GM18499 (cell line): ENCODE data around the gene RMP24.
A peak's percentile ranks its signal among the peaks of the same experiment; 100 is the strongest.

Experiments used
- ATAC-seq: cut with Tn5 transposase; IDR thresholded peaks from one replicate; pipeline ENCODE4 v1.9.1; 2021; ENCODE audit warnings: moderate number of reproducible peaks; ENCODE audit not compliant: insufficient read depth, unreplicated experiment

RMP24 gene

DNA sequence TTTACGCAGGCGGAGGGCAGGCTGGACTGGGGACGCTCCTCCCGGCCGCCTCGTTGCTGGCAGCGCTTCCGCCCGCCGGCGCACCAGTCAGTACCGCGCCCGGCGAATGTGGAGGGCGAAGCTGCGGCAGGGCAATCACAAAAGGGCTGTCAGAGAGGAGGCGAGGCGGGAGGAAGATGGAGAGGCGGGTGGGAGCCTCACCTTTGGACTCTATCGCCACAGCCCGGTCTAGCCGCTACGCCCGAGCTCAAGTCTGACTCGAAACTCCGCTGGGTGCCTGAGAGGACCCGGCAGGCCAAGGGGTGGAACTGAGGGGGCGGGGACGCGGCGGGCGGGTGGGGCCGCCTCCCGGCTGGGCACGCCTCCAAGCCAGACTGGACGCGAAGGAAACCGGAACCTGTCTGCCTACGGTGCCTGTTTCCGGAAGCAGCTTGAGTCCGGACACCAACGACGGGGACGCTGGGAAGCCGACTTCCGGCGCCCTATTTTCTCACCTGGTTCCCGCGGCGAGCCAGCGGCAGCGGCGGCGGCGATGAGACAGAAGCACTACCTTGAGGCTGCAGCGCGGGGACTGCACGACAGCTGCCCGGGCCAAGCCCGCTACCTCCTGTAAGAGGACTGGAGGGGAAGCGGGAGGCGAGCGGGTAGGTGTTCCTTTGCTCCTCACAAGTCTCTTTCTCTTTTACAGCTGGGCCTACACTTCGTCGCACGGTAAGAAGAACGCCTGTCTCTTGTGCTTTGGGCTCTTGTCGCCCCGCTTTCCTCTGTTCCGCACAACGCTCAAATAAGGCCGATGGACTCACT lies at the start of gene RMP24:
RMP24 (plus strand) TSS at position 483 of the 804 bp plus-strand sequence.
- peak; percentile 77 for ATAC-seq

DNA sequence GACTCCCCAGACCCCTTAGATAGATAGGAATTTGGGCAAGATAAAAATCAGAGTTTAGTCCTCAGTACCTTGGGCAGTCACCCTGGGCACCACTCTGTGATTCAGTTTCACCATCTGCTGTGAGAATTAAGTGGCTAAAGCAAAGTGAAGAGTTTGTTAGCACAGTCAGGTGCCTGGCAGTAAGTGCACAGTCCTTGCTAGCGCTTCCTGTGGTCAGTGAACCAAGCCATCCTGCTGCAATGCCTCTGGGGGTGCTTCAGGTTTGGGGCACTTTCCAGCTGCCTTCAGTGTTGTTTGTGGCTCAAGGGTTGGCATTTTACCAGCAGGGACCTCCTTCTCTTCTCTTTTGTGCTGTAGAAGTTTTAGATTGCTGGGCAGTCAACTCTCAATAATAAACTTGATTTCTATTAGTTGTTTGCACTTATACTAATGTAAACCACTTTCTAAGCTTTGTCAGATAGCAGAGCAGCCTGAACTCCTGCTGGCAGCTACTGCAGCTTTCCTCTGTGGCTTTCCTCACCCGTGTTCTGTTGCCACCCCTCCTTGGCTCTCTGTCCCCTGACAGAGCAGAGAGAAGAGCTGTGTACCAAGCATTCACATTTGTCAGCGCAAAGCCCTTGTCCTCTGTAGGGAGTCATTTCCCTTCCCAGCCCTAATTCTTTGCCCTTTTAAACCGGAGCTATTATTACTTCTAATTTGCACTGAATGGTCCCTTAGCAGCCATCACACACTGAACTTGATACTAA lies 48.4 kb upstream of the RMP24 start:
- no peak for ATAC-seq

- no peak for ATAC-seq
These were observed 45.6 kb upstream of the RMP24 start for GRCh38 chr18:35926884-35927283.

DNA sequence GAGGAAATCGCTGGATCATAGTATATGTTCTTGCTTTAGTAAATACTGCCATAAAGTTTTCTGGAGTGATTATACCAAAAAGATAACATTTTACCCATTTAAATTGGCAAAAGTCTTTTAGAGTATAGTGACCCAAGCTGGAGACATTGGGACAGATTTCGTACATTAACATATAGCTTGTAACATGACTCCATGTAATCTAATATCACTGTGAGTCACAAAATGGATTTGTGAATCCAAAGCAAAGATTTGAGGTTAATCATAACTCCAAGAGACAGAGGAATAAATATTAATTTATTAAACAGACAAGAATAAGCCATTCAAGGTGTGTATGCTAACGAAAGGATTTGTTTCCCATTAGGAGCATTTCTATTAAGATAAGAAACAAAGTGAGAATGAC lies 45.0 kb upstream of the RMP24 start:
- ATAC-seq: no peak

DNA sequence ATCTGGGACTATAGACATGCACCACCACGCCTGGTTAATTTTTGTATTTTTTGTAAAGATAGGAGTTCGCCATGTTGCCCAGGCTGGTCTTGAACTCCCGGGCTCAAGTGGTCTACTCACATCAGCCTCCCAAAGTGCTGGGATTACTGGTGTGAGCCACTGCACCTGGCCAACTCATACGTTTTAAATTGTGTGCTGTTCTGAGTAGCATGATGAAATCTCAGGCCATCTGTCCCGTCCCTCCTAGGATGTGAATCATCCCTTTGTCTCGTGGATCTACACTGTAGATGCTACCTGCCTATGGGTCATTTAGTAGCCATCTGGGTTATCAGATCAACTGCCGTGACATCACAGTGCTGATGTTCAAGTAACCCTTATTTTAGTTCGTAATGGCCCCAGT lies 38.5 kb upstream of the RMP24 start:
- ATAC-seq: no peak

DNA sequence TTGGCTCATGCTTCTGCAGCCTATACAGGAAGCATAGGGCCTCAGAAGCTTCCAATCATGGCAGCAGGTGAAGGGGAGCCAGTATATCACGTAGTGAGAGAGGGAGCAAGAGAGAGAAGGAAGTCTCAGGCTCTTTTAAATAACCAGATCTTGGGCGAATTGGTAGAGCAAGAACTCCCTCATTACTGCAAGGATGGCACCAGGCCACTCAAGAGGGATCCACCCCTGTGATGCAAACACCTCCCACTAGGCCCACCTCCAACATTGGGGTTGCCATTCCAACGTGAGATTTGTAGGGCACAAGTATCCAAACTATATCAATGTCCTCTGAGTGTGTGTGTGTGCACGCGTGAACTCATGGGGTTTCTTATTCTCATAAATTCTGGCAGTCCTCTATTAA lies 37.6 kb upstream of the RMP24 start:
- ATAC-seq: no peak

- no peak for ATAC-seq
These were observed 36.7 kb upstream of the RMP24 start for GRCh38 chr18:35935805-35936204.

DNA sequence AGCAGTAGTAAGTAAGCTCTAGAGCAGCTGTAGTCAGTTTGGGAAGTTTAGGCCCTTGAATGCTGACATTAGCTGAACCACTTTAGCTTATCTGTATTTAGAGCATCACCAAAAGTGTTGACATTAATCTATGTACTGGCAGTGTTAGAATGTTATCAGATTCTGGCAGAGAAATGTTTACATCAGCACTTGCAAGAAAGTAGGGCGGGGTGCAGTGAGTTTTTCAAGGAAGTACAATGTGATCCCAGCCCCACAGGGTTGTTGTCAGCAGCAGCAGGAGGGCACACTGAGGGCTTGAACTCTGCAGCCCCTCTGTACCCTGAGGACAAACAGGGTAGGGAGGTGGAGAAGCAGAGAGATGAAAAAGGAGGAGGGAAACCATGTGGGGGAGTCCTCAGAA lies 35.5 kb upstream of the RMP24 start:
- no peak for ATAC-seq

- no peak for ATAC-seq
These were observed 34.3 kb upstream of the RMP24 start for GRCh38 chr18:35938158-35938557.

GRCh38 chr18:35938562-35938961 lies 33.9 kb upstream of the RMP24 start:
- no peak for ATAC-seq

DNA sequence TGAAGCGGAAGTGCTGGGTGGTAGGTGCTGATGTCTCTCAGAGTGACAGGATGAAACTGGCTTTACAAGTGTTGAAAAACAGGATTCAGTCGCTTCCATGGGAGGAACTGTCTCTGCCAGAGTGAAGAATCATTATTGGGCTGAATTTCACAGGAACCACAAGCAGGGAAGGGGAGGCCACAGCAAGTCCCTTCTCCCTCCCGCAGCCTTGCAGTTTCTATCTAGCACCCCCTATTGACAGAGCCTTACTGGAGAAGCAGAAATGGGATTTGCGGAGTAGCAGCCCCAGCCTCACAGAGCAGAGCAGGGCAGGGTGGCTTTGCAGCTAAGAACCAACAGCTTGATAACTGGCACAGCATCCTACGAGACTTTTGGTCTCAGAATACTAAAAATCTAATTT lies 33.3 kb upstream of the RMP24 start:
- ATAC-seq: no peak

- ATAC-seq: no peak
These were observed 31.2 kb upstream of the RMP24 start for GRCh38 chr18:35941299-35941698.

DNA sequence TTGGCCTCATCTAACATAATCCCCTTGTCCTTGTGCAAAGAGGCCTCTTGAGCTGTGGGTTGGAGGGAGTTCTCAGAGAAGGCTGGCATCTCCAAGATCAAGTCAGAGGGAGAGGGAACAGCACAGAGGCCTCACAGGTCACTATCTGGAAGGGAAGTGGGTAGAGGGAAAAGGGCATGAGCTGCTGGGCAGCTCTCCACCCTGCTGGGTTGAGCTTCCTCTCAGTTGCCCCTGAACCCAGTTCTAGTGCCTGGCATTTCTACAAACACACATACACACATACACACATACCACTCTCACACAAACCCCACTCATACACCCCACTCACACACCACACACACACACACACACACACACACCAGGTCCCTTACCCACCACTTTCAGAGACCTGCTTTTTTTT lies 30.3 kb upstream of the RMP24 start:
- ATAC-seq: no peak

- no peak for ATAC-seq
These were observed 29.8 kb upstream of the RMP24 start for GRCh38 chr18:35942661-35943060.

DNA sequence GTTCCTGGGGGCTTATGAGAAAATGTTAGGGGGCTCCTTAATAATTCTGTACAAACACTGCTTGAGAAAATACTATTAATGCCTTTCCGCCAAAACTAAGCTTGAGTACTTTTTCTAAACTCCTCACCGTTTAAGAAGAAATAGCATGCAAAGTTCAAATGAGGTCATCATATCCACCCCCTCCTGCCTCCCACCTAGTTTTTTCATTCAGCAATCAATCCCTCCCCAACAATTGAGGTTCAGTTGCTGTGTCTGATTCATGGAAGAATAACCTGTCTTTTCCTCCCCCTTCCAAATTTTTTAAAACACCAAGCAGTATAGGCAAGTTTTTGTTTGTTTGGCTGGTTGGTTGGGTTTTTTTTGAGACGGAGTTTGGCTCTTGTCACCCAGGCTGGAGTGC lies 24.4 kb upstream of the RMP24 start:
- ATAC-seq: no peak

GRCh38 chr18:35949090-35949489 lies 23.4 kb upstream of the RMP24 start:
- no peak for ATAC-seq

DNA sequence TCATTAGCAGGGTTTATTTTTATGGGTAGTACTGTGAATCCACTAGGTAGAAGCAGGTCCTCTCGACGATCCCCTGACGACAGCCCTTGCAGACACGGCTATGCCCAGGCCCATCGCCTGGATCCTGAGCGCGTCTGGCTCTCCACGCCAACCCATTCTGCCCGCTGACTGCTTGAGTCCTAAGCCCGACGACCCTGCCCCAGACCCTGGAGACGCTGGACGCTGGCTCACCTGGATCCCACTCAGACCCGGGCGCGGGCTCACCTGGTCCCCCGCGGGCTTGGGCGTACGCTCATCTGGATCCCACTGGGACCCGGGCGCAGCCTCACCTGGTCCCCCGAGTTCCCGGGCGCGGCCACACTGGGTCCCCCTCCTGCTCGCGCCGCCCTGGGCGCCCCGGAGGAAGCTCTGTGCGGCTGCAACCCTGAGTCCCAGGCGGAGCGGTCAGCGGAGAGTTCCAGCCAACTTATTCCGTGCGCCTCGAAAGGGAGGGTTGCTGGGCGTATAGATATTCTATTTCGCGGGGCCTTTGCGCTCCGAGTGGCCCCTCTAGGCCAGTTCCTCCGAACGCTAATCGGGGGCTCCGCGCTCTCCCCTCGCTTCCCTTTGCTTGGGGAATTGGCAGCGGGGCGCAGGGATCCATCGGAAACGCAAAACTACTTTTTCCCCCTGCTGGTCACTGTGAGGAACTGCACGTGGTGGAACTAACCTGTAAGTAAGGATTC lies 22.4 kb upstream of the RMP24 start:
- ATAC-seq: no peak

DNA sequence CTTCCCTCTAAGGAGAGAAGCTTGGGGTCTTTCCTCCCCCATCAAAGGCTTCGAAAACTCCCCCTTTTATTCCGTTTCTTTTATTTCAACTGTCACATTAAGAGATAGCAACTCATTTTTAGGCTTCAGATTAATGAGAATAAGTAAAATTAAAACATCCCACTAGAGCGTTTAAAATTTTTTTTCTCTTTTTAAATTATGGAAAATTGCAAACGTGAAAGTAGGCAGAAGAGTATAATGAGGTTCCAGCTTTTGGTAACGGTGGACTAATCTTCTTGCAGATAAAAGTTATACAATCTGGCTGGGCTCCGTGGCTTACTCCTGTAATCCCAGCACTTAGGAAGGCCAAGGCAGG lies 21.9 kb upstream of the RMP24 start:
- ATAC-seq: no peak

- ATAC-seq: no peak
These were observed 18.8 kb upstream of the RMP24 start for GRCh38 chr18:35953688-35954087.

DNA sequence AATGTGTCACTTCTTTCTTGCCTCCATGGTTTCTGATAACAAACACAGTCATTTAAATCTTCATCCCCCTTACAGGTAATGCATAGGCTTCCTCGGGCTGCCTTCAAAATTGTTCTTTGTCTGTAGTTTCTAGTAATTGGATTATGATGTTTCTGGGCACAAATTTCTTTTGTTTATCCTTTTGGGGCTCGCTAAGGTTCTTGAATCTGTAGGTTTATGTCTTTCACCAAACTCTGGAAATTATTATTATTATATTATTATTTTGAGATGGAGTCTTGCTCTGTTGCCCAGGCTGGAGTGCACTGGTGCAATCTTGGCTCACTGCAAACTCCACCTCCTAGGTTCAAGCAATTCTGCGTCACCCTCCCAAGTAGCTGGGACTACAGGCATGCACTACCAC lies 16.3 kb upstream of the RMP24 start:
- no peak for ATAC-seq

- no peak for ATAC-seq
These were observed 10.2 kb upstream of the RMP24 start for GRCh38 chr18:35962320-35962719.
